ENCODE data around the gene FMN1. TPM values are rescaled to one million over a fixed set of nuclear protein-coding genes. Genes with fewer than 3 reads are reported as not detected.

FMN1 gene
- total and polyA plus RNA-seq, 2 of the 8 experiments (the other 6 are each of a cell fraction or from before 2014, with no cell fraction given), result 0.27 to 3.7 TPM

- TF ChIP-seq CHD7 (IDR thresholded peaks at IDR 0.05; ENCODE audit: insufficient replicate concordance, low read length), result no peak
- TF ChIP-seq HDAC6 (IDR thresholded peaks at IDR 0.05; ENCODE audit: low read depth, low read length), result no peak
- TF ChIP-seq CBX8 (IDR thresholded peaks at IDR 0.05; ENCODE audit: borderline replicate concordance, low read depth, low read length), result no peak
- TF ChIP-seq NRF1 (IDR thresholded peaks at IDR 0.05; ENCODE audit: low read depth, low read length), result no peak
- TF ChIP-seq PHF8 (conservative IDR thresholded peaks at IDR 0.05; ENCODE audit: low read depth, low read length), result no peak
- no peak for TF ChIP-seq ZNF274 (IDR thresholded peaks at IDR 0.05; ENCODE audit: borderline replicate concordance, extremely low read depth, low read length)
- no peak for TF ChIP-seq NANOG (IDR thresholded peaks at IDR 0.05; ENCODE audit: insufficient read depth, low read depth, low read length, poor library complexity, severe bottlenecking)
- TF ChIP-seq EGR1 (IDR thresholded peaks at IDR 0.05; ENCODE audit: borderline replicate concordance, low read depth, low read length), result no peak
- no peak for TF ChIP-seq BRCA1 (IDR thresholded peaks at IDR 0.05; ENCODE audit: low read depth, low read length)
- TF ChIP-seq HDAC2 (IDR thresholded peaks at IDR 0.05; ENCODE audit: borderline replicate concordance in 1 of 2, low read depth in 2 of 2, low read length in 2 of 2), result no peak
These were observed 94.2 kb downstream of the FMN1 start (continued) for GRCh38 chr15:33100314-33100713.
